Measurements from ENCODE around the gene WWOX.

The WWOX gene

GRCh38 chr16:78620291-78620690, 520.8 kb downstream of the WWOX start:
- DNase-seq (ENCODE audit: low spot score): no peak

- DNase-seq (ENCODE audit: low spot score): no peak
Measured at GRCh38 chr16:78623796-78624195, 524.3 kb downstream of the WWOX start.

GRCh38 chr16:78624366-78624765, 524.9 kb downstream of the WWOX start:
- no peak for DNase-seq (ENCODE audit: low spot score)

GRCh38 chr16:78628461-78629045, 529.1 kb downstream of the WWOX start:
- DNase-seq (ENCODE audit: low spot score): no peak

- DNase-seq (ENCODE audit: low spot score): no peak
Measured at GRCh38 chr16:78629173-78629572, 529.7 kb downstream of the WWOX start.

- DNase-seq (ENCODE audit: low spot score): no peak
Measured at GRCh38 chr16:78630102-78630501, 530.6 kb downstream of the WWOX start.

- DNase-seq (ENCODE audit: low spot score): no peak
Measured at GRCh38 chr16:78633551-78633950, 534.1 kb downstream of the WWOX start.

GRCh38 chr16:78635807-78636206, 536.4 kb downstream of the WWOX start:
- DNase-seq (ENCODE audit: low spot score): no peak

- no peak for DNase-seq (ENCODE audit: low spot score)
Measured at GRCh38 chr16:78638371-78638770, 538.9 kb downstream of the WWOX start.

GRCh38 chr16:78639775-78640174, 540.3 kb downstream of the WWOX start:
- no peak for DNase-seq (ENCODE audit: low spot score)

- no peak for DNase-seq (ENCODE audit: low spot score)
Measured at GRCh38 chr16:78640886-78641285, 541.4 kb downstream of the WWOX start.

GRCh38 chr16:78641433-78641832, 542.0 kb downstream of the WWOX start:
- no peak for DNase-seq (ENCODE audit: low spot score)

GRCh38 chr16:78642621-78643285, 543.3 kb downstream of the WWOX start:
- no peak for DNase-seq (ENCODE audit: low spot score)

GRCh38 chr16:78645657-78646056, 546.2 kb downstream of the WWOX start:
- DNase-seq (ENCODE audit: low spot score): no peak

GRCh38 chr16:78647019-78647418, 547.6 kb downstream of the WWOX start:
- DNase-seq (ENCODE audit: low spot score): no peak

- DNase-seq (ENCODE audit: low spot score): no peak
Measured at GRCh38 chr16:78647491-78647890, 548.0 kb downstream of the WWOX start.

GRCh38 chr16:78648517-78648916, 549.1 kb downstream of the WWOX start:
- DNase-seq (ENCODE audit: low spot score): peak; percentile 41

- no peak for DNase-seq (ENCODE audit: low spot score)
Measured at GRCh38 chr16:78650339-78651074, 551.1 kb downstream of the WWOX start.

GRCh38 chr16:78654929-78655328, 555.5 kb downstream of the WWOX start:
- no peak for DNase-seq (ENCODE audit: low spot score)

GRCh38 chr16:78655331-78656113, 556.1 kb downstream of the WWOX start:
- DNase-seq (ENCODE audit: low spot score): no peak

GRCh38 chr16:78656887-78657286, 557.4 kb downstream of the WWOX start:
- DNase-seq (ENCODE audit: low spot score): no peak

GRCh38 chr16:78659216-78659615, 559.8 kb downstream of the WWOX start:
- DNase-seq (ENCODE audit: low spot score): no peak
